Measurements from ENCODE around the gene LRCH3.

GRCh38 chr3:197761784-197762183, 29.3 kb upstream of the LRCH3 start:
- TF ChIP-seq CTCF (IDR thresholded peaks at IDR 0.05; ENCODE audit: poor library complexity, severe bottlenecking) = no peak
- no peak for TF ChIP-seq TAF1 (IDR thresholded peaks at IDR 0.05; ENCODE audit: low read depth)
- no peak for TF ChIP-seq EZH2 (IDR thresholded peaks at IDR 0.05; ENCODE audit: borderline replicate concordance, insufficient read depth, low read length, poor library complexity, severe bottlenecking)
- TF ChIP-seq POLR2AphosphoS5 (IDR thresholded peaks at IDR 0.05) = no peak
- TF ChIP-seq RAD21 (conservative IDR thresholded peaks at IDR 0.05) = no peak
- no peak for TF ChIP-seq MXI1 (conservative IDR thresholded peaks at IDR 0.05; ENCODE audit: poor library complexity, severe bottlenecking)
- TF ChIP-seq EP300 (conservative IDR thresholded peaks at IDR 0.05; ENCODE audit: poor library complexity, severe bottlenecking) = no peak

Measured in neural cell (in vitro differentiated cells).